Measurements from ENCODE around the gene SLC2A11. TPM values are rescaled to one million over a fixed set of nuclear protein-coding genes. Genes with fewer than 3 reads are reported as not detected.

Gene SLC2A11
- total and polyA plus RNA-seq, 11 donors: 8.7 to 31.2 (median 18.7) TPM

DNA sequence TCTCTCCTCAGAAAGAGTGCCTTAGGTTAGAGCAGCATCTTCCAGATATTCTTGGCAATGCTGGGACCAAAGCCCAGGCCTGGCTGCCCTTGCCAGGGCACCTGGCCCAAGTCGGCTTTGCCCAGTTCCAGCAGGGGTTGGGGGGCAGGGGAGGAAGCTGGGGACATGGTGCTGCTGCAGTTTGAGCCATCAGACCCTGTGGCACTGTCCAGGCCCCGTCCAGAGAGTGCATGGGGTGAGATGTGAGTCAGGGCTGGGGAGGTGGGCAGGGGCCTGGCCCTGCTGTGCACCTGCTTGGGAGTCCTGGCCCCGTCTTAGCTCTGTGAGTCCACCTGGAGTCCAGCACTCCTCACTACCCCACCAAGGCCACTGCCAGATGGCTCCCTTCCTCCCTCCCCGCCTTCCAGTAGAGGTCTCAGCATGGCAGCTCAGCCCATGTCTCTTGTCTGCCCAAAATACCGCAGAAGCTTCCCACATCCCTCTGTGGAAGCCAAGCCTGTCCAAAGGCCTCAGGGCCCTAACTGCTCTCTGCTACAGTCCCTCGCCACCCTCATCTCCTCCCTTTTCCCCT is 35.5 kb upstream of the SLC2A11 start:
- peaks cover 0 to 98% (median 88%) of the 10 kb centered on the region in 9 donors for H3K36me3 ChIP-seq
- no peak overlapping the region for H3K4me3 ChIP-seq
- 52 to 73% (median 64%) methylated on average over 6 of the region's 6 CpGs for WGBS, 4 donors
- peaks cover 3 to 63% (median 36%) of the 10 kb centered on the region in 12 donors for H3K4me1 ChIP-seq
- ATAC-seq: peak; percentile 38 to 61 (median 43)
- H3K27me3 ChIP-seq: no peaks in the 10 kb centered on the region
- H3K9me3 ChIP-seq: no peaks in the 10 kb centered on the region
- H3K27ac ChIP-seq: peak overlapping the region; percentile 6 to 97 (median 72)
- no peak for TF ChIP-seq CTCF (IDR thresholded peaks at IDR 0.05)
- no peak for TF ChIP-seq POLR2A (IDR thresholded peaks at IDR 0.05)
- peak in 1 of 5 donors; percentile 42 for DNase-seq
- intact Hi-C loops (cut with DNase I): no loop called here

GRCh38 chr22:23823331-23823791 is 34.3 kb upstream of the SLC2A11 start:
- peaks cover 7 to 74% (median 39%) of the 10 kb centered on the region in 12 donors for H3K4me1 ChIP-seq
- DNase-seq: peak in 3 of 5 donors; percentile 39 to 77 (median 66)
- peaks cover 0 to 96% (median 88%) of the 10 kb centered on the region in 9 donors for H3K36me3 ChIP-seq
- H3K9me3 ChIP-seq: no peaks in the 10 kb centered on the region
- no peak for TF ChIP-seq POLR2A (IDR thresholded peaks at IDR 0.05)
- no peak for TF ChIP-seq CTCF (IDR thresholded peaks at IDR 0.05)
- intact Hi-C loops (cut with DNase I): no loop called here
- peak; percentile 63 to 75 (median 70) for ATAC-seq
- 56 to 62% (median 58%) methylated on average over 13 to 14 of the region's 14 CpGs for WGBS, 4 donors
- no peak overlapping the region for H3K4me3 ChIP-seq
- H3K27ac ChIP-seq: peak overlapping the region; percentile 55 to 97 (median 74)
- H3K27me3 ChIP-seq: no peaks in the 10 kb centered on the region

- ATAC-seq (no peak), DNase-seq (peak in 1 of 5 donors; percentile 32)
- Histone ChIP-seq H3K36me3 (peaks cover 0 to 96% (median 81%) of the 10 kb centered on the region in 9 donors), H3K27ac (peak overlapping the region in 9 of 12 donors; percentile 55 to 97 (median 77)), H3K27me3 (no peaks in the 10 kb centered on the region), H3K4me1 (peaks cover 7 to 87% (median 47%) of the 10 kb centered on the region in 12 donors), H3K9me3 (no peaks in the 10 kb centered on the region), H3K4me3 (no peak overlapping the region)
- TF ChIP-seq POLR2A (IDR thresholded peaks at IDR 0.05) (no peak), CTCF (IDR thresholded peaks at IDR 0.05) (no peak)
- WGBS, 4 donors: 77 to 86% (median 80%) methylated on average over 12 to 13 of the region's 13 CpGs
- intact Hi-C loops (cut with DNase I): no loop called here
These were observed 33.0 kb upstream of the SLC2A11 start for GRCh38 chr22:23824476-23825245.

GRCh38 chr22:23825246-23825905 is 32.3 kb upstream of the SLC2A11 start:
- H3K27me3 ChIP-seq: no peaks in the 10 kb centered on the region
- intact Hi-C loops (cut with DNase I): no loop called here
- H3K27ac ChIP-seq: peak overlapping the region in 7 of 12 donors; percentile 15 to 97 (median 76)
- DNase-seq (no peak), ATAC-seq (no peak)
- no peaks in the 10 kb centered on the region for H3K9me3 ChIP-seq
- peaks cover 7 to 93% (median 48%) of the 10 kb centered on the region in 12 donors for H3K4me1 ChIP-seq
- no peak overlapping the region for H3K4me3 ChIP-seq
- 88 to 97% (median 91%) methylated on average over 11 to 12 of the region's 12 CpGs for WGBS, 4 donors
- TF ChIP-seq CTCF (IDR thresholded peaks at IDR 0.05) (no peak), POLR2A (IDR thresholded peaks at IDR 0.05) (no peak)
- peaks cover 0 to 96% (median 78%) of the 10 kb centered on the region in 9 donors for H3K36me3 ChIP-seq
